GM19455 (cell line): Measurements from ENCODE around the gene VPS50.

ENCODE experiments used
- ATAC-seq: cut with Tn5 transposase; IDR thresholded peaks from one replicate; pipeline ENCODE4 v1.9.1; 2021; ENCODE audit not compliant: unreplicated experiment

Gene VPS50

GRCh38 chr7:93392984-93393383 lies 160.8 kb downstream of the VPS50 start:
- no peak for ATAC-seq

GRCh38 chr7:93399642-93400041 lies 167.5 kb downstream of the VPS50 start:
- ATAC-seq = no peak

GRCh38 chr7:93402944-93403343 lies 170.8 kb downstream of the VPS50 start:
- ATAC-seq = no peak

GRCh38 chr7:93407239-93407638 lies 175.1 kb downstream of the VPS50 start:
- no peak for ATAC-seq

GRCh38 chr7:93409324-93409723 lies 177.2 kb downstream of the VPS50 start:
- no peak for ATAC-seq
